ENCODE data around the gene FBXO15. TPM values are rescaled to one million over a fixed set of nuclear protein-coding genes. Genes with fewer than 3 reads are reported as not detected.

Gene FBXO15
- total RNA-seq, 1 experiment from 2014 or later, result 0.39 TPM

DNA sequence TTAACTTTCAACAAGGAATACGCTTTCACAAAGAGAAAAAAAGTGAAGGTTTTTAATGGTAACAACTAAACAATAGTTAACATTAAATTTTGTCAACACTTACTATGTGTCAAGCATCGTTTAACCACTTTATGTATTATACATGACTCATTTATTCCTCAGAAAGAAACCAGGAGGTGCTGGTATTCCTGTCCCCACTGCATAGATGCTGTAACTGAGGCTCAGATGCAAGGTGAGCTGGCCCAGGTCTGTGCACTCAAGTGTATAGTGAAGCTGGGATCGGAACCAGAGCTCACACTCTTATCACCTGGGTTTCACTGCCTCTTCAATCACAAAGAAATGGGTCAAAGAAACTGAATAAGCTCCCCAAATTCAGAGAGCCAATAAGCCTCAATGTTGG lies 16.5 kb downstream of the FBXO15 start:
- H3K27ac Mint-ChIP-seq, result no peak overlapping the region
- H3K9ac ChIP-seq (ENCODE audit: extremely low read depth, insufficient read length, low read length), result no peak overlapping the region
- no peaks in the 10 kb centered on the region for H3K23me2 ChIP-seq (ENCODE audit: insufficient read length, low read depth, low read length, poor library complexity, severe bottlenecking)
- no peak overlapping the region for H2AK5ac ChIP-seq (ENCODE audit: insufficient read length, low read length)
- no peak overlapping the region for H4K5ac ChIP-seq (ENCODE audit: insufficient read length, low read depth, low read length)
- no peak overlapping the region for H3T11ph ChIP-seq (ENCODE audit: low read length)
- no peak overlapping the region for H2BK5ac ChIP-seq (ENCODE audit: insufficient read length, low read length)
- no peak overlapping the region for H3K18ac ChIP-seq (ENCODE audit: insufficient read length, low read depth, low read length)
- H3K36me3 Mint-ChIP-seq (ENCODE audit: insufficient read depth in 1 of 3, low read depth in 3 of 3), result no peaks in the 10 kb centered on the region
- no peaks in the 10 kb centered on the region for H3K27me3 ChIP-seq (ENCODE audit: insufficient read depth, low read length)
- H2BK12ac ChIP-seq (ENCODE audit: insufficient read length, low read depth, low read length), result no peak overlapping the region
- no peak overlapping the region for H2BK120ac ChIP-seq (ENCODE audit: low read depth, low read length, poor library complexity, severe bottlenecking)
- no peaks in the 10 kb centered on the region for H3K9me3 ChIP-seq (ENCODE audit: control insufficient read depth, low read depth, low read length)
- H3K27ac ChIP-seq (ENCODE audit: insufficient read length, low read depth, low read length), result no peak overlapping the region
- H4K20me1 ChIP-seq (ENCODE audit: control insufficient read depth, insufficient read depth, insufficient read length), result no peaks in the 10 kb centered on the region
- WGBS (ENCODE audit: extremely low coverage, insufficient read length, low lambda C conversion rate), result no CpG with 5 or more reads among the region's 3 CpGs
- H3K4ac ChIP-seq (ENCODE audit: low read depth, low read length), result no peak overlapping the region
- H2BK20ac ChIP-seq (ENCODE audit: low read depth, low read length, poor library complexity, severe bottlenecking), result no peak overlapping the region
- no peak overlapping the region for H4K91ac ChIP-seq (ENCODE audit: insufficient read length, low read depth, low read length)
- peaks cover 1% of the 10 kb centered on the region; the same call in 1 of the 2 replicates for H3K27me3 Mint-ChIP-seq (ENCODE audit: low read depth)
- DNase-seq, result no peak
- H3K23ac ChIP-seq (ENCODE audit: insufficient read length, low read depth, low read length), result no peak overlapping the region
- no peaks in the 10 kb centered on the region for H3K79me1 ChIP-seq (ENCODE audit: insufficient read depth, low read depth, low read length, poor library complexity, severe bottlenecking)
- no peaks in the 10 kb centered on the region for H3K9me3 Mint-ChIP-seq
- H2AFZ ChIP-seq (ENCODE audit: low read length), result no peak overlapping the region
- no peak overlapping the region for H3K56ac ChIP-seq (ENCODE audit: insufficient read length, low read depth, low read length)
- H3K4me3 Mint-ChIP-seq, result no peak overlapping the region
- peaks cover 19 to 21% of the 10 kb centered on the region in 2 experiments for H3K4me1 Mint-ChIP-seq
- no peaks in the 10 kb centered on the region for H3K79me2 ChIP-seq (ENCODE audit: insufficient read depth, low read length)
- H4K8ac ChIP-seq (replicated peaks; ENCODE audit: insufficient read length, low read depth, low read length), result no peak overlapping the region
- H3K4me1 ChIP-seq (ENCODE audit: insufficient read depth, low read length), result no peaks in the 10 kb centered on the region; the same call in 1 of the 2 replicates
- no peak overlapping the region for H3K14ac ChIP-seq (ENCODE audit: insufficient read depth, low read length)
- TF ChIP-seq, protein P1, sequence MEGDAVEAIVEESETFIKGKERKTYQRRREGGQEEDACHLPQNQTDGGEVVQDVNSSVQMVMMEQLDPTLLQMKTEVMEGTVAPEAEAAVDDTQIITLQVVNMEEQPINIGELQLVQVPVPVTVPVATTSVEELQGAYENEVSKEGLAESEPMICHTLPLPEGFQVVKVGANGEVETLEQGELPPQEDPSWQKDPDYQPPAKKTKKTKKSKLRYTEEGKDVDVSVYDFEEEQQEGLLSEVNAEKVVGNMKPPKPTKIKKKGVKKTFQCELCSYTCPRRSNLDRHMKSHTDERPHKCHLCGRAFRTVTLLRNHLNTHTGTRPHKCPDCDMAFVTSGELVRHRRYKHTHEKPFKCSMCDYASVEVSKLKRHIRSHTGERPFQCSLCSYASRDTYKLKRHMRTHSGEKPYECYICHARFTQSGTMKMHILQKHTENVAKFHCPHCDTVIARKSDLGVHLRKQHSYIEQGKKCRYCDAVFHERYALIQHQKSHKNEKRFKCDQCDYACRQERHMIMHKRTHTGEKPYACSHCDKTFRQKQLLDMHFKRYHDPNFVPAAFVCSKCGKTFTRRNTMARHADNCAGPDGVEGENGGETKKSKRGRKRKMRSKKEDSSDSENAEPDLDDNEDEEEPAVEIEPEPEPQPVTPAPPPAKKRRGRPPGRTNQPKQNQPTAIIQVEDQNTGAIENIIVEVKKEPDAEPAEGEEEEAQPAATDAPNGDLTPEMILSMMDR (conservative IDR thresholded peaks at IDR 0.05), result no peak
- H3K4me2 ChIP-seq (ENCODE audit: insufficient read depth, insufficient read length, low read length), result no peak overlapping the region
- no peak overlapping the region for H2BK15ac ChIP-seq (ENCODE audit: low read depth, low read length)

Measured in H9 (cell line).